Measurements from ENCODE around the gene BSND.

Gene BSND

DNA sequence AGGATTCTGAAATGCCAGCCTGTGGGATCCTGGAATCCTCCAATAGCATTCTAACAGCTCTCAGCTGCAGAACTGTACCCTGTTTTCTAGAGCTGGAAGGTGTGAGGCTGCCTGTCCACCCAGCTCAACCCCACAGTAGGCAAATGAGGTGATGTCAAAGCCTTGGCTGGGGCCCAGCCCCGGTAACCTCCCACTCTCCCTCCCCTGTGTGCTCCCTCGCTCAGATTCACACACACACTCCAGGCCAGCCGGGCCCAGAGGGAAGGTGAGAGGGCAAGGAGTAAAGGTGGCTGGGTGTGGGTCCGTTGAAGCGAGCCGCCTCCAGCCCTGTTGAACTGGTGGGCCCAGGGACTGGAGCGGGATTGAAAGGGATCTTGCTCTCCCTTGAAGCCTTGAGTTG lies at the start of gene BSND:
BSND (plus strand) TSS at position 257 of the 400 bp plus-strand sequence. CDS start 254 bp downstream, outside the sequence.
- no peak within 1 kb of the TSS for H3K4me3 ChIP-seq (ENCODE audit: low read depth, low read length)
- POLR2A ChIA-PET, result no interaction called here
- TF ChIP-seq, protein P1, sequence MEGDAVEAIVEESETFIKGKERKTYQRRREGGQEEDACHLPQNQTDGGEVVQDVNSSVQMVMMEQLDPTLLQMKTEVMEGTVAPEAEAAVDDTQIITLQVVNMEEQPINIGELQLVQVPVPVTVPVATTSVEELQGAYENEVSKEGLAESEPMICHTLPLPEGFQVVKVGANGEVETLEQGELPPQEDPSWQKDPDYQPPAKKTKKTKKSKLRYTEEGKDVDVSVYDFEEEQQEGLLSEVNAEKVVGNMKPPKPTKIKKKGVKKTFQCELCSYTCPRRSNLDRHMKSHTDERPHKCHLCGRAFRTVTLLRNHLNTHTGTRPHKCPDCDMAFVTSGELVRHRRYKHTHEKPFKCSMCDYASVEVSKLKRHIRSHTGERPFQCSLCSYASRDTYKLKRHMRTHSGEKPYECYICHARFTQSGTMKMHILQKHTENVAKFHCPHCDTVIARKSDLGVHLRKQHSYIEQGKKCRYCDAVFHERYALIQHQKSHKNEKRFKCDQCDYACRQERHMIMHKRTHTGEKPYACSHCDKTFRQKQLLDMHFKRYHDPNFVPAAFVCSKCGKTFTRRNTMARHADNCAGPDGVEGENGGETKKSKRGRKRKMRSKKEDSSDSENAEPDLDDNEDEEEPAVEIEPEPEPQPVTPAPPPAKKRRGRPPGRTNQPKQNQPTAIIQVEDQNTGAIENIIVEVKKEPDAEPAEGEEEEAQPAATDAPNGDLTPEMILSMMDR (IDR thresholded peaks at IDR 0.05; ENCODE audit: insufficient read depth, low read length, missing control alignments), result no peak
- no peak for DNase-seq (ENCODE audit: low read depth, low spot score)
- CTCF ChIA-PET, result interaction anchor here (0.9 to 11.0 kb wide), 7 partner anchors 9 to 52 kb away, joined by 3 to 522 read pairs (median 21); no protein-coding TSS in a partner anchor

DNA sequence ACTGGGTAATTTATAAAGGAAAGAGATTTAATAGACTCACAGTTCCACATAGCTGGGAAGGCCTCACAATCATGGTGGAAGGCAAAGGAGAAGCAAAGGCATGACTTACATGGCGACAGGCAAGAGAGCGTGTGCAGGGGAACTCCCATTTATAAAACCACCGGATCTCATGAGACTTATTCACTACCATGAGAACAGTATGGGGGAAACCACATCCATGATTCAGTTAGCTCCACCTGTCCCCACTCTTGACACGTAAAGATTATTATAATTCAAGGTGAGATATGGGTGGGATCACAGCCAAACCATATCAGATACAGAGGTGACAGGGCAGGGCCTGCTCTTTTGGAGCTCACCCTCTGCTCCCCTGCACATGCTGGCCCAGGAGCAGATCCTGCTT lies 49.7 kb upstream of the BSND start:
- DNase-seq (ENCODE audit: low read depth, low spot score), result no peak
- no peak overlapping the region for H3K4me3 ChIP-seq (ENCODE audit: low read depth, low read length)
- CTCF ChIA-PET, result interaction anchor here (0.9 to 18.6 kb wide), 18 partner anchors 9 to 264 kb away, joined by 3 to 656 read pairs (median 19); partner anchors contain the start of genes BSND and DHCR24
- POLR2A ChIA-PET, result no interaction called here
- TF ChIP-seq, protein P1 (IDR thresholded peaks at IDR 0.05; ENCODE audit: insufficient read depth, low read length, missing control alignments), result no peak

- TF ChIP-seq, protein P1 (IDR thresholded peaks at IDR 0.05; ENCODE audit: insufficient read depth, low read length, missing control alignments), result no peak
- ChIA-PET CTCF (interaction anchor here (1.0 to 18.6 kb wide), 27 partner anchors 8 to 328 kb away, joined by 3 to 656 read pairs (median 8); partner anchors contain the start of genes BSND, DHCR24 and PCSK9), POLR2A (no interaction called here)
- no peak for DNase-seq (ENCODE audit: low read depth, low spot score)
- no peak overlapping the region for H3K4me3 ChIP-seq (ENCODE audit: low read depth, low read length)
Measured at GRCh38 chr1:54950006-54950368, 48.7 kb upstream of the BSND start.

GRCh38 chr1:54950369-54951163 lies 48.2 kb upstream of the BSND start:
- H3K4me3 ChIP-seq (ENCODE audit: low read depth, low read length), result peak overlapping the region; percentile 20; the same call in 1 of the 2 replicates
- CTCF ChIA-PET, result interaction anchor here (0.7 to 18.6 kb wide), 29 partner anchors 11 to 1836 kb away, joined by 3 to 656 read pairs (median 7); partner anchors contain the start of genes BSND, DHCR24 and PCSK9
- TF ChIP-seq, protein P1 (IDR thresholded peaks at IDR 0.05; ENCODE audit: insufficient read depth, low read length, missing control alignments), result peak; percentile 72
- POLR2A ChIA-PET, result no interaction called here
- peak; percentile 63 for DNase-seq (ENCODE audit: low read depth, low spot score)

DNA sequence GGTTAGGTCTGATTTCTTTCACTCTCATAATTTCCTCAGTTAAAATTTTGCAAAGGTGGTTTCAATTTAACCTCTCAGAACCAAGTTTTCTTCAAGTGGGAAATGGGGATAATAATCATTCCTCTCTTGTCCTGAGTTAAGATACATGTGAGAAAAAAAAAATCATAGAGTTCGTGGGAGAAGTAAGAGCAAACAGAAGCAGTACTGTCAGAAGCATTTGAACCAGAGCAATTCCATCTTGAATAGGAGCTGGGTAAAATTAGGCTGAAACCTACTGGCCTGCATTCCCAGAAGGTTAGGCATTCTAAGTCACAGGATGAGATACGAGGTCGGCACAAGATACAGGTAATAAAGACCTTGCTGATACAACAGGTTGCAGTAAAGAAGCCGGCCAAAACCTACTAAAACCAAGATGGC lies 46.9 kb upstream of the BSND start:
- no peak overlapping the region for H3K4me3 ChIP-seq (ENCODE audit: low read depth, low read length)
- ChIA-PET CTCF (interaction anchor here (1.2 to 18.6 kb wide), 11 partner anchors 9 to 82 kb away, joined by 3 to 656 read pairs (median 37); partner anchors contain the start of gene BSND), POLR2A (no interaction called here)
- TF ChIP-seq, protein P1 (IDR thresholded peaks at IDR 0.05; ENCODE audit: insufficient read depth, low read length, missing control alignments), result no peak
- no peak for DNase-seq (ENCODE audit: low read depth, low spot score)

Measured in AG04449 (cell line).